Chondrocyte (in vitro differentiated cells): Measurements from ENCODE around the gene FLACC1. TPM values are rescaled to one million over a fixed set of nuclear protein-coding genes. Genes with fewer than 3 reads are reported as not detected.

Experiments used
- DNase-seq: peaks from one replicate; pipeline ENCODE4 v3.0.0; 2021; ENCODE audit warnings: mixed read lengths, low spot score
- H3K27ac Mint-ChIP-seq: one replicate; pipeline ENCODE4 v1.8.0; 2021; ENCODE audit warnings: mild to moderate bottlenecking, moderate library complexity, mixed read lengths; ENCODE audit not compliant: unreplicated experiment
- H3K27me3 Mint-ChIP-seq: 2 replicates; pipeline ENCODE4 v1.8.0; 2021; ENCODE audit warnings: low read depth, mixed read lengths
- H3K36me3 Mint-ChIP-seq: 2 replicates; pipeline ENCODE4 v1.8.0; 2021; ENCODE audit warnings: low read depth, mixed read lengths
- H3K4me1 Mint-ChIP-seq: 2 replicates; pipeline ENCODE4 v1.8.0; 2021; ENCODE audit warnings: low read depth, mild to moderate bottlenecking, mixed read lengths
- H3K4me3 Mint-ChIP-seq: one replicate; pipeline ENCODE4 v1.8.0; 2021; ENCODE audit warnings: mild to moderate bottlenecking, moderate library complexity, mixed read lengths; ENCODE audit not compliant: unreplicated experiment
- H3K9me3 Mint-ChIP-seq: 2 replicates; pipeline ENCODE4 v1.8.0; 2021; ENCODE audit warnings: low read depth, mixed read lengths
- CTCF ChIP-seq: fragments of 200-600 bp; sonication (generic); IDR thresholded peaks from 2 replicates; pipeline ENCODE4 v1.5.0; 2021; ENCODE audit warnings: antibody characterized with exemption, mild to moderate bottlenecking, moderate library complexity
- total RNA-seq: library from RNA; stranded (reverse); gene quantifications from 3 replicates; pipeline ENCODE4 v1.2.1, GENCODE V29; 2021

The FLACC1 gene
- total RNA-seq, 1 donor from 2014 or later, result 1.4 TPM

GRCh38 chr2:201255408-201256033 lies 101.6 kb downstream of the FLACC1 start:
- Mint-ChIP-seq H3K9me3 (no peaks in the 10 kb centered on the region), H3K27ac (no peak overlapping the region), H3K4me1 (peaks cover 30% of the 10 kb centered on the region), H3K4me3 (no peak overlapping the region), H3K36me3 (no peaks in the 10 kb centered on the region), H3K27me3 (no peaks in the 10 kb centered on the region)
- DNase-seq, result no peak
- no peak for TF ChIP-seq CTCF

- Mint-ChIP-seq H3K4me3 (no peak overlapping the region), H3K36me3 (no peaks in the 10 kb centered on the region), H3K27me3 (no peaks in the 10 kb centered on the region), H3K27ac (no peak overlapping the region), H3K9me3 (no peaks in the 10 kb centered on the region), H3K4me1 (peaks cover 28% of the 10 kb centered on the region)
- no peak for TF ChIP-seq CTCF
- DNase-seq, result no peak
Observed at GRCh38 chr2:201254081-201254730, 102.9 kb downstream of the FLACC1 start.

GRCh38 chr2:201250741-201251140 lies 106.4 kb downstream of the FLACC1 start:
- no peaks in the 10 kb centered on the region for H3K36me3 Mint-ChIP-seq
- no peak overlapping the region for H3K27ac Mint-ChIP-seq
- no peak for TF ChIP-seq CTCF
- H3K27me3 Mint-ChIP-seq, result no peaks in the 10 kb centered on the region
- H3K4me1 Mint-ChIP-seq, result peaks cover 9% of the 10 kb centered on the region
- H3K4me3 Mint-ChIP-seq, result no peak overlapping the region
- no peak for DNase-seq
- no peaks in the 10 kb centered on the region for H3K9me3 Mint-ChIP-seq

GRCh38 chr2:201249889-201250288 lies 107.3 kb downstream of the FLACC1 start:
- H3K9me3 Mint-ChIP-seq, result no peaks in the 10 kb centered on the region
- H3K36me3 Mint-ChIP-seq, result no peaks in the 10 kb centered on the region
- no peak for TF ChIP-seq CTCF
- no peak overlapping the region for H3K4me3 Mint-ChIP-seq
- no peak for DNase-seq
- no peak overlapping the region for H3K27ac Mint-ChIP-seq
- peaks cover 9% of the 10 kb centered on the region for H3K4me1 Mint-ChIP-seq
- H3K27me3 Mint-ChIP-seq, result no peaks in the 10 kb centered on the region

- no peak for DNase-seq
- H3K36me3 Mint-ChIP-seq, result no peaks in the 10 kb centered on the region
- H3K27me3 Mint-ChIP-seq, result no peaks in the 10 kb centered on the region
- no peak for TF ChIP-seq CTCF
- no peaks in the 10 kb centered on the region for H3K4me1 Mint-ChIP-seq
- no peak overlapping the region for H3K27ac Mint-ChIP-seq
- no peaks in the 10 kb centered on the region for H3K9me3 Mint-ChIP-seq
- H3K4me3 Mint-ChIP-seq, result no peak overlapping the region
Observed at GRCh38 chr2:201248288-201248844, 108.8 kb downstream of the FLACC1 start.
